ENCODE measurements around the gene MXD3.

DNA sequence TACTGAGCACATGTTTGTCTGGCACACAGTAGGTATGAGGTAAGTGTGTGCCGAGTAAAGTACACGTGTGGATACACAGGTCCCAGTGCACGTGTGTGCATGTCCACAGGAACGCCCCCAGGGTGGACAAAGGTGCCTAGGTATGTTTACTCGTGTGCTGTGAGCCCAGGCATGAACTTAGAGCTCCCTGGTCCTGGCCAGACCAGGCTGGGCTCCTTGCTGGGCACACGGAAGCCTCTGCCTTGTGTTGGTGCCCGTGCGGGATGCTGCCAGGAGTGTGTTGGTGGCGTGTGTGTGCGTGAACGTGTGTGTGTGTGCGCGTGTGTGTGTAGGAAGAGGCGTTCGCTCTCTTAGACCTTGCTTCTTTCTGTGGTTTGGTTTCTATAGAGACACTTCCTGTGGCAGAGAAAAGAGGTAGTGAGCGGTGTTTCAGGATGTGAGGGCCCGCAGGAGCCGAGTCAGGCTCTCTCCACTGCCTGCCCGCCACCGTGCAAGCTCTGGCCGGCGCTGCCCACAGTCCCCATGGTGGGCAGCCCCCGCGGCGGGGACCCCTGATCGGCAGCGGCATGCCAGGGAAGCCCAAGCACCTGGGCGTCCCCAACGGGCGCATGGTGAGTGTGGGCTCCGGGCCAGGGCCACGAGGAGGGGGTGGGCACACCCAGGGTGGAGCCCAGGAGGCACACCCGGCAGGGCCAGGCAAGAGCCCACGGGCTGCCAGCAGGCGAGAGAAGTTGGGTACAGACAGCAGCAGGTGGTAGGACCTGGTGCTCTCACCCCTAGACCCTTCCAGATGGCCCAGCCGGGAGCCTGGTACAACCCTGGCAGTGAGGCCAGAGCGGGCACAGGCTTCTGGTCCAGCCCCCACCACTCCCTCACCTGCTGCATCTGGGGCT, 46.0 kb upstream of the MXD3 start, which contains the start of gene RGS14:
- TF ChIP-seq GATA2 (IDR thresholded peaks at IDR 0.05; ENCODE audit: low read depth, low read length) (no peak), GATA3 (IDR thresholded peaks at IDR 0.05; ENCODE audit: low read depth, low read length) (no peak)

Measured in SH-SY5Y (cell line).